ENCODE measurements around the gene PRPF8. TPM values are rescaled to one million over a fixed set of nuclear protein-coding genes. Genes with fewer than 3 reads are reported as not detected.
A peak's percentile ranks its signal among the peaks of the same experiment; 100 is the strongest.

PRPF8 gene
- total and polyA plus RNA-seq, 10 of the 15 experiments (the other 5 are each of a cell fraction or from before 2014, with no cell fraction given): 77.2 to 337 (median 162) TPM

DNA sequence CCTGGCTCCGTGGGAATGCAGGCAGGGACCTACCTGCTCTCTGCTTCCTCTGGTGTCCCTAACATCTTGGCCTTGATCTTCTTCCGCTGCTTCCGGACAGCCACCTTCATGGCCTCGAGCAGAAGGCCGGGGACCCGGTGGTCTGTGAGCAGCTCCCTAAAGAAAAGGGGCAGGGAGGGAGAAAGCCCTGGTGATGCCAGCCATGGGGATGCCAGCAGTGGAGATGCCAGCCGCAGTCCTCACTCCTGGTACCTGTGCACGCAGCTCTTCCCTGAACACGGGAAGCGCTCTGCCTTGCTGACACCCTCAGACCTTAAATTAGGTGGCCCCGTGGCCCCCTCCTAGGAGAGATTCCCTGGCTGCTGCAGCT, 36.9 kb downstream of the PRPF8 start:
- no peak overlapping the region; the same call in 1 of the 2 replicates for H3K4me2 ChIP-seq (ENCODE audit: control insufficient read depth, insufficient read depth)
- CTCF ChIA-PET: interaction anchor here (0.9 to 2.8 kb wide), 6 partner anchors 10 to 74 kb away, joined by 3 to 25 read pairs (median 10); no protein-coding TSS in a partner anchor
- RAD21 ChIA-PET (ENCODE audit: unreplicated experiment): interaction anchor here (1.5 to 2.7 kb wide), 4 partner anchors 18 to 81 kb away, joined by 4 to 28 read pairs (median 8); partner anchors contain the start of gene SLC43A2
- H3K9me3 ChIP-seq (replicated peaks; ENCODE audit: control insufficient read depth, insufficient read depth, low read length): no peaks in the 10 kb centered on the region
- H3K9ac ChIP-seq (ENCODE audit: control insufficient read depth, insufficient read depth, low read length): no peak overlapping the region
- ATAC-seq: no peak
- no peak overlapping the region for H3K27ac ChIP-seq (ENCODE audit: control insufficient read depth, insufficient read depth)
- TF ChIP-seq, protein P1, sequence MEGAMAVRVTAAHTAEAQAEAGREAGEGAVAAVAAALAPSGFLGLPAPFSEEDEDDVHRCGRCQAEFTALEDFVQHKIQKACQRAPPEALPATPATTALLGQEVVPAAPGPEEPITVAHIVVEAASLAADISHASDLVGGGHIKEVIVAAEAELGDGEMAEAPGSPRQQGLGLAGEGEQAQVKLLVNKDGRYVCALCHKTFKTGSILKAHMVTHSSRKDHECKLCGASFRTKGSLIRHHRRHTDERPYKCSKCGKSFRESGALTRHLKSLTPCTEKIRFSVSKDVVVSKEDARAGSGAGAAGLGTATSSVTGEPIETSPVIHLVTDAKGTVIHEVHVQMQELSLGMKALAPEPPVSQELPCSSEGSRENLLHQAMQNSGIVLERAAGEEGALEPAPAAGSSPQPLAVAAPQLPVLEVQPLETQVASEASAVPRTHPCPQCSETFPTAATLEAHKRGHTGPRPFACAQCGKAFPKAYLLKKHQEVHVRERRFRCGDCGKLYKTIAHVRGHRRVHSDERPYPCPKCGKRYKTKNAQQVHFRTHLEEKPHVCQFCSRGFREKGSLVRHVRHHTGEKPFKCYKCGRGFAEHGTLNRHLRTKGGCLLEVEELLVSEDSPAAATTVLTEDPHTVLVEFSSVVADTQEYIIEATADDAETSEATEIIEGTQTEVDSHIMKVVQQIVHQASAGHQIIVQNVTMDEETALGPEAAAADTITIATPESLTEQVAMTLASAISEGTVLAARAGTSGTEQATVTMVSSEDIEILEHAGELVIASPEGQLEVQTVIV (IDR thresholded peaks at IDR 0.05; ENCODE audit: borderline replicate concordance, partially characterized antibody): no peak
- TF ChIP-seq ATF3 (IDR thresholded peaks at IDR 0.05; ENCODE audit: borderline replicate concordance, extremely low read depth, low read depth, low read length) (no peak), POLR2A (IDR thresholded peaks at IDR 0.05; ENCODE audit: low read depth, low read length) (no peak), BHLHE40 (IDR thresholded peaks at IDR 0.05; ENCODE audit: borderline replicate concordance in 1 of 2, low read depth in 2 of 2, low read length in 1 of 2) (no peak), MEF2B (IDR thresholded peaks at IDR 0.05; ENCODE audit: partially characterized antibody, poor library complexity, severe bottlenecking) (no peak), TARDBP (IDR thresholded peaks at IDR 0.05; ENCODE audit: borderline replicate concordance) (no peak), WRNIP1 (IDR thresholded peaks at IDR 0.05; ENCODE audit: borderline replicate concordance, low read depth, low read length) (no peak), NKRF (conservative IDR thresholded peaks at IDR 0.05) (no peak), MTA3 (IDR thresholded peaks at IDR 0.05; ENCODE audit: borderline replicate concordance, low read length) (no peak), ESRRA (IDR thresholded peaks at IDR 0.05; ENCODE audit: low read length) (no peak), RUNX3 (IDR thresholded peaks at IDR 0.05; ENCODE audit: low read length) (no peak)
- no peaks in the 10 kb centered on the region for H4K20me1 ChIP-seq (ENCODE audit: control insufficient read depth, insufficient read depth)
- intact Hi-C loops (cut with micrococcal nuclease; ENCODE audit: unreplicated experiment): loop anchor here (10.0 kb wide), 1 partner anchor 373 kb away; the partner anchor contains the start of genes BHLHA9 and TRARG1
- 78% methylated on average over 11 of the region's 11 CpGs for WGBS (ENCODE audit: insufficient coverage, insufficient replicate concordance, low lambda C conversion rate, missing lambda C conversion rate)
- BruUV-seq (replicated peaks): no TSS peak
- SMC1A ChIA-PET (ENCODE audit: uncharacterized antibody, unreplicated experiment): interaction anchor here (0.9 to 1.5 kb wide), 2 partner anchors 70 to 435 kb away, joined by 3 to 4 read pairs; no protein-coding TSS in a partner anchor
- DNase-seq (ENCODE audit: low read depth, low spot score): no peak
- in situ Hi-C loops (cut with MboI): no loop called here
- peaks cover 10 to 17% of the 10 kb centered on the region in 2 experiments; a peak in 3 of 4 replicates for H3K36me3 ChIP-seq (ENCODE audit: control insufficient read depth in 2 of 2, insufficient read depth in 2 of 2, low read length in 1 of 2)
- peaks cover 5% of the 10 kb centered on the region for H3K79me2 ChIP-seq (ENCODE audit: control insufficient read depth, insufficient read depth, low read length)
- no peak for FAIRE-seq
- H3K27me3 ChIP-seq (replicated peaks in 1 of 2; ENCODE audit: control insufficient read depth in 2 of 2, insufficient read depth in 2 of 2, low read length in 1 of 2): no peaks in the 10 kb centered on the region
- H3K4me1 ChIP-seq (ENCODE audit: control insufficient read depth, insufficient read depth, low read length): peaks cover 38% of the 10 kb centered on the region
- POLR2A ChIA-PET: interaction anchor here (0.8 kb wide), 1 partner anchor 40 kb away, joined by 3 read pairs; no protein-coding TSS in a partner anchor
- no peak overlapping the region for H2AFZ ChIP-seq (ENCODE audit: control insufficient read depth, low read depth, low read length)
- 0 out of 2 replicates have a peak overlapping the region, but pooled peaks have one; percentile 61 for H3K4me3 ChIP-seq
